SU-DHL-6 (cell line): ENCODE results near the gene FANCG.

Experiments
- EZH2phosphoT487 ChIP-seq: fragments of 200-600 bp; sonication (generic), shearing (Covaris generic); conservative IDR thresholded peaks from 2 replicates; pipeline ENCODE4 v1.6.1; 2018; ENCODE audit warnings: mild to moderate bottlenecking, antibody characterized with exemption, low read length, moderate library complexity, mixed read lengths
- TF ChIP-seq, protein P1 (sequence below): fragments of 200-600 bp; sonication (generic); IDR thresholded peaks from one replicate; pipeline ENCODE4 v1.5.1; 2017; ENCODE audit warnings: antibody characterized with exemption, mild to moderate bottlenecking, low read length, moderate library complexity; ENCODE audit not compliant: insufficient read depth, poor library complexity, severe bottlenecking

DNA sequence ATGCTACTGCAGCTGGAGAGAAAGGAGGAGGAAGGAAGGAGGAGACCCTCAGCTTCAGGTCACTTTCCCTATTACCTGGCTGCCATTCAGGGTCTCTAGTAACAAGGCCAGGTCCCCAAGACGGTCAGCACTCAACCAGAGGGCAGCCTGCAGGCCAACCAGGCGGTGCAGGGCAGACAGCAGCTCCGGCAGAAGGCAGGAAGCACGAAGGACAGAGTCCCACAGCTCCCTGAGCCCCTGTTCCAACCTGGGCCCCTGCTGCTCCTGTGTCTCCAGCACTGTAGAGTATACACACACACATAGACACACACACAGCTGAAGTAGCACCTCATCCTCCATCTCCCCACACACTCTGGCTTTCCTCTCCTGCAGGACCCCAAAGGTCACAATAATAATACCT lies 1.7 kb downstream of the FANCG start:
- TF ChIP-seq, protein P1, sequence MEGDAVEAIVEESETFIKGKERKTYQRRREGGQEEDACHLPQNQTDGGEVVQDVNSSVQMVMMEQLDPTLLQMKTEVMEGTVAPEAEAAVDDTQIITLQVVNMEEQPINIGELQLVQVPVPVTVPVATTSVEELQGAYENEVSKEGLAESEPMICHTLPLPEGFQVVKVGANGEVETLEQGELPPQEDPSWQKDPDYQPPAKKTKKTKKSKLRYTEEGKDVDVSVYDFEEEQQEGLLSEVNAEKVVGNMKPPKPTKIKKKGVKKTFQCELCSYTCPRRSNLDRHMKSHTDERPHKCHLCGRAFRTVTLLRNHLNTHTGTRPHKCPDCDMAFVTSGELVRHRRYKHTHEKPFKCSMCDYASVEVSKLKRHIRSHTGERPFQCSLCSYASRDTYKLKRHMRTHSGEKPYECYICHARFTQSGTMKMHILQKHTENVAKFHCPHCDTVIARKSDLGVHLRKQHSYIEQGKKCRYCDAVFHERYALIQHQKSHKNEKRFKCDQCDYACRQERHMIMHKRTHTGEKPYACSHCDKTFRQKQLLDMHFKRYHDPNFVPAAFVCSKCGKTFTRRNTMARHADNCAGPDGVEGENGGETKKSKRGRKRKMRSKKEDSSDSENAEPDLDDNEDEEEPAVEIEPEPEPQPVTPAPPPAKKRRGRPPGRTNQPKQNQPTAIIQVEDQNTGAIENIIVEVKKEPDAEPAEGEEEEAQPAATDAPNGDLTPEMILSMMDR = no peak
- TF ChIP-seq EZH2phosphoT487 = no peak
